ENCODE measurements around the gene POLH. TPM values are rescaled to one million over a fixed set of nuclear protein-coding genes. Genes with fewer than 3 reads are reported as not detected.

The POLH gene
- total RNA-seq, 1 donor from 2014 or later = 9.8 TPM

Other genes starting within 250 kb of the POLH start
- gene ZNF318, start 206.5 kb upstream of the POLH start, total RNA-seq = 13.8 TPM
- 9.3 TPM for gene ABCC10, start 148.6 kb upstream of the POLH start, total RNA-seq
- 2.9 TPM for gene DLK2, start 120.6 kb upstream of the POLH start, total RNA-seq
- gene TJAP1, start 98.6 kb upstream of the POLH start, total RNA-seq = 25.1 TPM
- gene LRRC73, start 65.8 kb upstream of the POLH start, total RNA-seq = 1.5 TPM
- gene YIPF3, start 59.3 kb upstream of the POLH start, total RNA-seq = 65.7 TPM
- gene POLR1C, start 59.1 kb upstream of the POLH start, total RNA-seq = 14.8 TPM
- gene XPO5, start 147 bp upstream of the POLH start, total RNA-seq = 20.3 TPM
- 27.9 TPM for gene GTPBP2, start 53.1 kb downstream of the POLH start, total RNA-seq
- gene MAD2L1BP, start 59.7 kb downstream of the POLH start, total RNA-seq = 25.5 TPM
- 0.24 TPM for gene RSPH9, start 68.9 kb downstream of the POLH start, total RNA-seq
- 38.4 TPM for gene MRPS18A, start 111.6 kb downstream of the POLH start, total RNA-seq
- gene VEGFA, start 194.0 kb downstream of the POLH start, total RNA-seq = 233 TPM

Measured in cardiac septum (tissue), 1 donor.